GM19452 (cell line): ENCODE data around the gene PLCE1.

Source experiments
- ATAC-seq: cut with Tn5 transposase; IDR thresholded peaks from one replicate; pipeline ENCODE4 v1.9.1; 2021; ENCODE audit not compliant: unreplicated experiment

Gene PLCE1

DNA sequence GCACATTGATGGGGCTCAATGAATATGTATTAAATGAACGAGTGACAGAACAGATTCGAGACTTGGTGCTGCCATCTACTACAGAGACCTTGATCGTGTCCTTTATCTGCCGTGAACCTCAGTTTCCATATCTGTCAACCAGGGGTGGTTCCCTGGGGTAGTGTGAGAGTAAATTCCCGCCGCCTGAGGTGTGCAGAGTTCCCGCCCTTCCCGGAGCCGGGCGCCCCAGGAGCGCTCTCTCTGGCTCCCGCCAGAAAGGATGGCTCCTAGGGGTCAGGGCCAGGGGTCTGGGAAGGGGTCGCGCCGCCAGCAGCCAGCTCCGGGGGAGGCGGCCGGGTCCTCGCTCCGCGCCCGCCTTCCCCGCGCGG is 333 bp upstream of the PLCE1 start:
- ATAC-seq, result no peak

DNA sequence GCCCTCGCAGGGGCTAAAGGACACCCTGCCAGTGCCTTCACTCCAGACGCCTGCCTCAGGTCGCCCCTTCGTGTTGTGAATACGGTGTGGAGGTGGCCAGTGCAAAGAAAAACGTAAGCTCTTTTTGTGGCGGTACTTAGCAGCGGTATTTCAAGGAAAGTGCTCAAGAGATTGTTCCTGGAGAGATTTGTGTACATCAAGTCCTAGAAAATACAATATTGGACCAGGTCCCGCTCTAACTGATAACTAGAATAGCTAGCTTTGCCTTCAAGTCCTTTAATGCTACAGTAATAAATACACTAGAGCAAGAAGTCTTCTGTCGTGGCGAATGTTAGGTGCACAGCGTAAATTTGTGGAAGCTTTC is 689 bp downstream of the PLCE1 start:
- no peak for ATAC-seq

- no peak for ATAC-seq
Observed at GRCh38 chr10:93995182-93995581, 1.5 kb downstream of the PLCE1 start.

DNA sequence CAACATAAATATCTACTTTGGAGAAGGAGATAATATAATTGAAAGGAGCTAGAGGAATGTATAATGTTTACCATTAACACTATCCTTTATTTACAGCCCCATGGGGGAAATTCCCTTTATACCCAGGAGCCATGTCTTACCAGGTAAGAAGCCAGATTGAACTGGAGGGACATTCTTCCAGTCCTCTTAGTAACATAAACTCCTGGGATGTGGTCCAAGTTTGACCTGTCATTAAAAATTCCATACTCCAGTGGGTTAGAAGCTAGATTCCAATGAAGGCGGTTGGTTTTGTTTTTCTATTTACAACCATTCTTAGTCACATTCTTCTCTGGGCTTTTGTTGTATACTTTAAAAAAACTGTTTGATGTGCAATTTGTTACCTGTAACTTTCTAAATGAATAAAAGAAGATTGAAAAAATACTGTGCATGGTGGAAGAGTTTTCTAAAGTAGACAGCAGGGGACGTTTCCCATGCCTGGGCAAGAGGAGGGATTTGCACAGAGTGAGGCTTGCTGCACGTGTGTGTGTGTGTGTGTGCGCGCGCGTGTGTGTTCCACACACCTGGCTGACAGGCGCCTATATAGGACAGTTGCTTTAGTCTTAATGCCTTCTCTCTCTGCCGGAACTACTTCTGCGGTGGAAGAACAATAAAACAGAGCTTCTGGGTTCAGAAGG is 2.0 kb downstream of the PLCE1 start:
- no peak for ATAC-seq

DNA sequence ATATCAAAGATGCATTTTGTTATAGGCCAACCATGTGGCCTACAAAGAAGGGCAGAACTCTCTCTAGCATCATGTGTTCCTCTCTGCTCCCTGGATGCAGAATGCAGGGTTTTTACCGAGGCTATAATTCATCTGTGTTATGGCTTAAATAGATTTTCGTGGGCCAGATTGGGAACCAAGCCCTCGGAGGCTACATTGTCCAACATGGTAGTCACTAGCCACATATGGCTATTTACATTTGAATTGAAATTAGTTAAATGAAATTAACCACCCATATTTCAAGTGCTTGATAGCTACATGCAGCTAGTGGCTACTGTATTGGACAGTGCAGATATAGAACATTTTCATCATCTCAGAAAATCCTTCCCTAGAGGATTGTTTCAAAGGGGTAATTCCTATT is 2.8 kb downstream of the PLCE1 start:
- ATAC-seq, result no peak

DNA sequence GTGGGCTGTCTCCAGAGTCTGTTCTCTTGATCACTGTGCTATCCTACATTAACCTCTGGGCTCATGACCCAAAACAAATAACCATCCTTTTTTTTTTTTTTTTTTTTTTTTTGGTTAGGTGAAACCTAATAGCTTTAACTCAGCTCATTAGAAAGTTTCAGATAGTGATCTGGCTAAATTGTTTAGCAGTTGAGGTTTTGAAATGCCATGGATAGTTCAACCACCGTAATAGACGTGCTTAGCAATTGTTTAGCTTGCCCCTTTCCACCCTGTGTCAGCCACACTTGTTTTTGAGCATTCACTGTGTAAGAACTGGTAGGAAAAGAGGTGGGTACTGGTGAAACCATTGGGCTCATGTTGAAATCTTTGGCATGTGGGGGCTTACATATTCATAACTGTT is 3.8 kb downstream of the PLCE1 start:
- ATAC-seq, result no peak

- ATAC-seq, result no peak
Observed at GRCh38 chr10:93999401-93999851, 5.7 kb downstream of the PLCE1 start.

DNA sequence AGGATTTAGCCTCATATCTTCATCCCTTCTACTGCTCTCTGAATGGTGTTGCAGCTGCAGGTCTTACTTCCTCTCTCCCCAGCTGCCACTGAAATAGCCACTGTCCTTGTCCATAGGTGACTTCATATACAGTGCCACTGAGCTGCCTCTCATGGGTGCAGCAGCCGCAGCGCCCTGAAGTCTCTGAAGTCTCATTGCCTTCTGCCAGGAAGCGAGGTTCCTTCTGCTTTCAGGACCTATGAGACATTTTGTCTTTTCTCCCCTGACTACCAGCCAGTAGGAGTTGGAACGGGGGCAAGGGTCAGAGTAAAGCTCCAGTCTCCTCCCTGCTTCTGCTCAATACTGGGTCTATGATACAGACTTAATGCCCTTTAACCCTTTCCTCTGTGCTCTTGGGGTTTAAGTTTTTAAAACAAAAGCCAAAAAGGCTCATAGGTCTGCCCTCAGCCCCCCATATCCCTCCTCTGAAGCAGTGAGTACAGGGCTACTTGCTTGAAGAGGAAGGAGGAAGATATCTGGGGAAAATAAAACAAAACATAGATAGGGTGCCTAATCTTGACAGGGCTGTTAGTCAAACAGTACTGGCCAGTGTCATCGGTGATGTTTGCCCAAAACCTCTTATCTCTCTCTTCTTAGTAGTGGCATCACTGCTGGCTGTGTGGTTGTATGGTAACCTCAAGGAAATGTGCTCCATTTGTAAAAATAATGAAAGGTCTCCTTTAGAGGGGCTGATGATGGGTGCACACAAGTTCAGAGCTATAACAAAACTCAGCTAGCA is 7.1 kb downstream of the PLCE1 start:
- no peak for ATAC-seq

DNA sequence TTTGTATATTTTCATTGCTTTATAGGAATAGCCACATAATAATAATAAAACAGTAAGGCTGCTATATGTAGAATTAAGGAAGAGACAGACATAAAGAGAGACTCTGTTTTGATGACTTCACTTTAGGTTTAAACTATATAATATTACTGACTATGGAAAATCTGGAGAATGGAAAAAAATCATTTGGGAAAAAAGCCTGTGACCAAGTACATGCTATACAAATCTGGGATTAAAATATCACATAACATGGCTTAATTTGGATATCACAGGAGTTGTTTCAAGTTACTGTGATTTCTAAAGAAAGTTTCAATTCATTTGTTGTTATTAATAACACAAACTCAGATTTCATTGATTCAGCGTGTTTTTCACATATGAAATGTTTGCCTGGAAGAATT is 7.7 kb downstream of the PLCE1 start:
- no peak for ATAC-seq

DNA sequence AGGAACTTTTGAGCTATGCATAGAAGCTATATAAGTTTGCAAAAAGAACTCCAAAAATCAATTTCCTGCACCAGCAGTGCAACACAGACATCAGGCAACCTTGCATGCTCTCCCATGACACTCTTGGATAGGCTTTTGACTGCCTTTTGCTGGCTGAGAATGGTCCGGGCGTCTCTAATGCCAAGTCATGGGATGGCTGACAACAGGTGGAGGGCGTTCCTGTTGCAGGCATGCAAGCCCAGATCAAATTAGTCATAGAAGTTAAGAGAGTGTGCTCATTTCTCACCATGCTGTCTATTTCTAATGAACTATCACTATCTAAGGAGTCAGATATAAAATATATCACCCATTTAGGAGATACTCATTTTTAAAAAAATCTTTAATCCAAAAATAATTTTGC is 8.4 kb downstream of the PLCE1 start:
- no peak for ATAC-seq

GRCh38 chr10:94003488-94003887 is 9.8 kb downstream of the PLCE1 start:
- ATAC-seq, result no peak

GRCh38 chr10:94005050-94005449 is 11.3 kb downstream of the PLCE1 start:
- ATAC-seq, result no peak

- ATAC-seq, result no peak
Observed at GRCh38 chr10:94006591-94007550, 13.1 kb downstream of the PLCE1 start.

- no peak for ATAC-seq
Observed at GRCh38 chr10:94008526-94008925, 14.8 kb downstream of the PLCE1 start.

DNA sequence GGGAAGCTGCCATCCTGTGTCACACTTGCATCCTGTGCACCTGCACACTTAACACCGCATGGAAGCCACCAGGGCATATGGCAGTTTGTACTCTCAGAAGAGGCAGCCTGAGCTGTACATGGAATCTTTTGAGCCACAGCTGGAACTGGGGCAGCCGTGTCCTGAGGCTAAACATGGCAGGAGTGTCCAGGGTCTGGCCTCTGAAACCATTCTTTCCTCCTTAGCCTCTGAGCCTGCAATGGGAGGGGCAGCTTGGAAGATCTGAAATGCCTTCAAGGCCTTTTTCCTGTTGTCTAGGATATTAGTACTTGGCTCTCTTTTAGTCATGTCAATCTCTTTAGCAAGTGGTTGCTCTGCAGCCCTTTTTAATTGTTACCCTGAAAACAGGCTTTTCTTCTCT is 16.4 kb downstream of the PLCE1 start:
- ATAC-seq, result no peak

DNA sequence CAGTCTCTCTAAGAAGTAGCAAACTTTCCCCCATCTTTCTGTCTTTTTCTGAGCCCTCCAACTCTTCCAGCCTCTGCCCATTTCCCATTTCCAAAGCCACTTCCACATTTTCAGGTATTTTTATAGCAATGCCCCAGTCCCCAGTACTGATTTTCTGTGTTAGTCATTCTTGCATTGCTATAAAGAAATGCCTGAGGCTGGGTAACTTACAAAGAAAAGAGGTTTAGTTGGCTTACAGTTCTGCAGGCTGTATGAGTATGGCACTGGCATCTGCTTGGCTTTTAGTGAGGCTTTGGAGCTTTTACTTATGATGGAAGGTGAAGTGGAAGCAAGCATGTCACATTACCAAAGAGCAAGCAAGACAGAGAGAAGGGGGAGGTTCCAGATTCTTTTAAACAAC is 17.2 kb downstream of the PLCE1 start:
- no peak for ATAC-seq

GRCh38 chr10:94011296-94011695 is 17.6 kb downstream of the PLCE1 start:
- ATAC-seq, result no peak

GRCh38 chr10:94012834-94013233 is 19.1 kb downstream of the PLCE1 start:
- ATAC-seq, result no peak

DNA sequence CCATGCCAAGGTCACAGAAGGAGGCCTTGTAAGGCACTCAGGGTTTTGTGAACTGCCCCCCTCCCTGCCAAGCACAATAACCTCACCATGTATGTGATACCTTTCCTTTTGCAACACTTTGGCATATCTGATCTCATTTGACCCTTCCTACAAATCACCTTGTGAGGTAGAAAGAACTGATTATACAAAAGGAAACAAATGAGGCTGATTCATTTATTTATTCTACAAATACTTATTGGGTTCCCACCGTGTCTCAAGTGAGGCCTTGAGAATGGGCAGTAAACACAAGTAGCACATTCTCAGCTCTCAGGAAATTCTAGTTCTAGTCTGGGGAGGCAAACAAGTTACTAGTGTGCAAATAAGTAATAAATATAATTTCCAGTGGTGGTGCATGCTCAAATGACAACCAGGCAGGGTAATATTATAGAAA is 19.6 kb downstream of the PLCE1 start:
- no peak for ATAC-seq

DNA sequence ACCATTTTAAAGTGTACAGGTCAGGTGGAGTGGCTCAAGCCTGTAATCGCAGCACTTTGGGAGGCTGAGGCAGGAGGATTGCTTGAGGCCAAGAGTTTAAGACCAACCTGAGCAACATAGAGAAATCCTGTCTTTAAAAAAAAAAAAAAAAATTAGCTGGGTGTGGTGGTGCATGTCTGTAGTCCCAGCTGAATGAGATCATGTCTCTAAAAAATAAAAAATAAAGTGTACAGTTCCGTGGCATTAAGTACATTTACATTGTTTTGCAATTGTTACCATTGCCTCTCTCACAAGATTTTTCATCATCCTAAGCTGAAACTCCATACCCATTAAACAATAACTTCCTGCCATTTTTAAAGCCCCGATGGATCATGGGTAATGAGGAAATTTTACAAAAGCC is 20.6 kb downstream of the PLCE1 start:
- no peak for ATAC-seq
